ENCODE results near the gene SMIM27. TPM values are rescaled to one million over a fixed set of nuclear protein-coding genes. Genes with fewer than 3 reads are reported as not detected.

The SMIM27 gene
- total RNA-seq, 1 experiment from 2014 or later, result 13.6 TPM

GRCh38 chr9:32584784-32585183 is 32.7 kb downstream of the SMIM27 start (continued):
- TF ChIP-seq IRF2 (CRISPR knock-in tag; IDR thresholded peaks at IDR 0.05; ENCODE audit: borderline replicate concordance, low read depth) (no peak), NFATC4 (CRISPR knock-in tag; IDR thresholded peaks at IDR 0.05) (no peak), KAT7 (CRISPR knock-in tag; IDR thresholded peaks at IDR 0.05; ENCODE audit: borderline replicate concordance) (no peak), ZBTB21 (CRISPR knock-in tag; IDR thresholded peaks at IDR 0.05; ENCODE audit: borderline replicate concordance) (no peak), EMX1 (CRISPR knock-in tag; IDR thresholded peaks at IDR 0.05) (no peak), CBFB (CRISPR knock-in tag; IDR thresholded peaks at IDR 0.05; ENCODE audit: low read depth) (no peak), RORB (CRISPR knock-in tag; IDR thresholded peaks at IDR 0.05) (no peak), ZNF512 (CRISPR knock-in tag; IDR thresholded peaks at IDR 0.05; ENCODE audit: borderline replicate concordance) (no peak), JUN (CRISPR knock-in tag; IDR thresholded peaks at IDR 0.05) (no peak), RELA (CRISPR knock-in tag; IDR thresholded peaks at IDR 0.05; ENCODE audit: borderline replicate concordance) (no peak), FOXJ3 (CRISPR knock-in tag; IDR thresholded peaks at IDR 0.05; ENCODE audit: borderline replicate concordance) (no peak), CREM (CRISPR knock-in tag; IDR thresholded peaks at IDR 0.05) (no peak)
- TF ChIP-seq, protein P1, sequence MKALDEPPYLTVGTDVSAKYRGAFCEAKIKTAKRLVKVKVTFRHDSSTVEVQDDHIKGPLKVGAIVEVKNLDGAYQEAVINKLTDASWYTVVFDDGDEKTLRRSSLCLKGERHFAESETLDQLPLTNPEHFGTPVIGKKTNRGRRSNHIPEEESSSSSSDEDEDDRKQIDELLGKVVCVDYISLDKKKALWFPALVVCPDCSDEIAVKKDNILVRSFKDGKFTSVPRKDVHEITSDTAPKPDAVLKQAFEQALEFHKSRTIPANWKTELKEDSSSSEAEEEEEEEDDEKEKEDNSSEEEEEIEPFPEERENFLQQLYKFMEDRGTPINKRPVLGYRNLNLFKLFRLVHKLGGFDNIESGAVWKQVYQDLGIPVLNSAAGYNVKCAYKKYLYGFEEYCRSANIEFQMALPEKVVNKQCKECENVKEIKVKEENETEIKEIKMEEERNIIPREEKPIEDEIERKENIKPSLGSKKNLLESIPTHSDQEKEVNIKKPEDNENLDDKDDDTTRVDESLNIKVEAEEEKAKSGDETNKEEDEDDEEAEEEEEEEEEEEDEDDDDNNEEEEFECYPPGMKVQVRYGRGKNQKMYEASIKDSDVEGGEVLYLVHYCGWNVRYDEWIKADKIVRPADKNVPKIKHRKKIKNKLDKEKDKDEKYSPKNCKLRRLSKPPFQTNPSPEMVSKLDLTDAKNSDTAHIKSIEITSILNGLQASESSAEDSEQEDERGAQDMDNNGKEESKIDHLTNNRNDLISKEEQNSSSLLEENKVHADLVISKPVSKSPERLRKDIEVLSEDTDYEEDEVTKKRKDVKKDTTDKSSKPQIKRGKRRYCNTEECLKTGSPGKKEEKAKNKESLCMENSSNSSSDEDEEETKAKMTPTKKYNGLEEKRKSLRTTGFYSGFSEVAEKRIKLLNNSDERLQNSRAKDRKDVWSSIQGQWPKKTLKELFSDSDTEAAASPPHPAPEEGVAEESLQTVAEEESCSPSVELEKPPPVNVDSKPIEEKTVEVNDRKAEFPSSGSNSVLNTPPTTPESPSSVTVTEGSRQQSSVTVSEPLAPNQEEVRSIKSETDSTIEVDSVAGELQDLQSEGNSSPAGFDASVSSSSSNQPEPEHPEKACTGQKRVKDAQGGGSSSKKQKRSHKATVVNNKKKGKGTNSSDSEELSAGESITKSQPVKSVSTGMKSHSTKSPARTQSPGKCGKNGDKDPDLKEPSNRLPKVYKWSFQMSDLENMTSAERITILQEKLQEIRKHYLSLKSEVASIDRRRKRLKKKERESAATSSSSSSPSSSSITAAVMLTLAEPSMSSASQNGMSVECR (CRISPR knock-in tag; IDR thresholded peaks at IDR 0.05; ENCODE audit: borderline replicate concordance), result no peak

DNA sequence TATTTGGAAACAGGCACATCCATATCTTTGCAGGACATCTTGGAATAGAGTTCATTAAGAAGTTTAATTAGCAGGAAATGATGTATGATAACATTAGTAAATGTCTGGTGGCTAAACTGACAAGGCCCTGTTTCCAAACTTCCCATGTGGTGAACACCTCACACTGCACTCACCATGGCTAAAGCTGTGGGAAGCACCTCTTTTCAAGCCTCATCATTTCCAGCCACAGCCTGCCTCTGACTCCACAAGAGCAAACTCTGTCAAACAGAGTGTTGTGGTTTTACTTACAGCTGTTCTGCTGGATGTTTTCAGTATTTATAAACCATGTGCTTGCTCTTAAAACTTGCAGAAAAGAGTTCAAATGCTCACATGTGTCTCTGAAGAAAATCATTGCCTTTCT is 35.8 kb downstream of the SMIM27 start:
- ATAC-seq (peak; percentile 41; the same call in 1 of the 2 replicates), DNase-seq (ENCODE audit: low spot score) (no peak)

More for the DNA sequence above, 35.8 kb downstream of the SMIM27 start:
- Mint-ChIP-seq H3K4me3 (no peak overlapping the region), H3K27me3 (ENCODE audit: low read depth) (peaks cover 4% of the 10 kb centered on the region; the same call in 1 of the 2 replicates), H3K27ac (no peak overlapping the region), H3K9me3 (peaks cover 10% of the 10 kb centered on the region), H3K36me3 (no peaks in the 10 kb centered on the region), H3K4me1 (no peaks in the 10 kb centered on the region)
- POLR2A ChIA-PET, result no interaction called here
- CTCF ChIA-PET, result interaction anchor here (1.1 to 3.2 kb wide), 4 partner anchors 8 to 381 kb away, joined by 3 to 31 read pairs (median 13); no protein-coding TSS in a partner anchor
- no peak for TF ChIP-seq ZNF512 (CRISPR knock-in tag; IDR thresholded peaks at IDR 0.05; ENCODE audit: borderline replicate concordance)
- TF ChIP-seq ATF2 (CRISPR knock-in tag; IDR thresholded peaks at IDR 0.05; ENCODE audit: borderline replicate concordance, low read depth), result no peak
- no peak for TF ChIP-seq SMAD4 (CRISPR knock-in tag; IDR thresholded peaks at IDR 0.05)
- TF ChIP-seq, protein P2, sequence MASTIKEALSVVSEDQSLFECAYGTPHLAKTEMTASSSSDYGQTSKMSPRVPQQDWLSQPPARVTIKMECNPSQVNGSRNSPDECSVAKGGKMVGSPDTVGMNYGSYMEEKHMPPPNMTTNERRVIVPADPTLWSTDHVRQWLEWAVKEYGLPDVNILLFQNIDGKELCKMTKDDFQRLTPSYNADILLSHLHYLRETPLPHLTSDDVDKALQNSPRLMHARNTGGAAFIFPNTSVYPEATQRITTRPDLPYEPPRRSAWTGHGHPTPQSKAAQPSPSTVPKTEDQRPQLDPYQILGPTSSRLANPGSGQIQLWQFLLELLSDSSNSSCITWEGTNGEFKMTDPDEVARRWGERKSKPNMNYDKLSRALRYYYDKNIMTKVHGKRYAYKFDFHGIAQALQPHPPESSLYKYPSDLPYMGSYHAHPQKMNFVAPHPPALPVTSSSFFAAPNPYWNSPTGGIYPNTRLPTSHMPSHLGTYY (CRISPR knock-in tag; IDR thresholded peaks at IDR 0.05), result no peak
- TF ChIP-seq USF2 (CRISPR knock-in tag; IDR thresholded peaks at IDR 0.05), result no peak
- no peak for TF ChIP-seq CREB1 (CRISPR knock-in tag; IDR thresholded peaks at IDR 0.05)
- no peak for TF ChIP-seq NFYB (CRISPR knock-in tag; conservative IDR thresholded peaks at IDR 0.05; ENCODE audit: low read depth)
- TF ChIP-seq, protein P3, sequence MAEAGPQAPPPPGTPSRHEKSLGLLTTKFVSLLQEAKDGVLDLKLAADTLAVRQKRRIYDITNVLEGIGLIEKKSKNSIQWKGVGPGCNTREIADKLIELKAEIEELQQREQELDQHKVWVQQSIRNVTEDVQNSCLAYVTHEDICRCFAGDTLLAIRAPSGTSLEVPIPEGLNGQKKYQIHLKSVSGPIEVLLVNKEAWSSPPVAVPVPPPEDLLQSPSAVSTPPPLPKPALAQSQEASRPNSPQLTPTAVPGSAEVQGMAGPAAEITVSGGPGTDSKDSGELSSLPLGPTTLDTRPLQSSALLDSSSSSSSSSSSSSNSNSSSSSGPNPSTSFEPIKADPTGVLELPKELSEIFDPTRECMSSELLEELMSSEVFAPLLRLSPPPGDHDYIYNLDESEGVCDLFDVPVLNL (CRISPR knock-in tag; IDR thresholded peaks at IDR 0.05; ENCODE audit: borderline replicate concordance, low read depth), result no peak
- TF ChIP-seq JAZF1 (CRISPR knock-in tag; IDR thresholded peaks at IDR 0.05), result no peak
- TF ChIP-seq EMX1 (CRISPR knock-in tag; IDR thresholded peaks at IDR 0.05), result no peak
- TF ChIP-seq SMAD3 (CRISPR knock-in tag; IDR thresholded peaks at IDR 0.05; ENCODE audit: borderline replicate concordance), result no peak

All from WTC11 (cell line).